AG09319 (cell line): ENCODE data around the gene DIP2C.

Experiments
- DNase-seq: peaks from one replicate; pipeline ENCODE4 v3.0.0-alpha.2; 2010; ENCODE audit warnings: low read depth; ENCODE audit errors: extremely low read depth
- CTCF ChIP-seq: IDR thresholded peaks from 2 replicates; pipeline ENCODE4 v1.5.1; 2011; ENCODE audit warnings: low read depth, mild to moderate bottlenecking, inconsistent platforms, low read length, moderate library complexity

Gene DIP2C

GRCh38 chr10:260819-261429 lies 428.5 kb downstream of the DIP2C start:
- DNase-seq: no peak
- no peak for TF ChIP-seq CTCF

- DNase-seq: no peak
- TF ChIP-seq CTCF: no peak
Observed at GRCh38 chr10:251982-252582, 437.4 kb downstream of the DIP2C start.

GRCh38 chr10:248307-248706 lies 441.2 kb downstream of the DIP2C start:
- no peak for TF ChIP-seq CTCF
- DNase-seq: no peak

GRCh38 chr10:247480-247879 lies 442.0 kb downstream of the DIP2C start:
- no peak for TF ChIP-seq CTCF
- DNase-seq: no peak

- DNase-seq: no peak
- no peak for TF ChIP-seq CTCF
Observed at GRCh38 chr10:246431-246830, 443.0 kb downstream of the DIP2C start.

GRCh38 chr10:244227-244626 lies 445.2 kb downstream of the DIP2C start:
- no peak for TF ChIP-seq CTCF
- no peak for DNase-seq

- DNase-seq: no peak
- no peak for TF ChIP-seq CTCF
Observed at GRCh38 chr10:241966-242643, 447.4 kb downstream of the DIP2C start.
